HCT116 (cell line): ENCODE data around the gene CGN. TPM values are rescaled to one million over a fixed set of nuclear protein-coding genes. Genes with fewer than 3 reads are reported as not detected.
A peak's percentile ranks its signal among the peaks of the same experiment; 100 is the strongest.

Experiments used
- ATAC-seq: fragments of 200-7000 bp; cut with Tn5 transposase; 2 replicates; pipeline ENCODE4 v1.9.1; 2020; ENCODE audit warnings: mild to moderate bottlenecking, moderate library complexity
- BruUV-seq: library from RNA; stranded (reverse); fragments of 400-500 nt; replicated peaks from 2 replicates; lab custom pipeline; 2021; lab: Mats Ljungman, UMichigan
- CTCF ChIA-PET: fragments of 300-600 bp; sonication (Branson Sonifier 250); formaldehyde crosslinking; loops from one replicate; lab custom pipeline; 2021; ENCODE audit warnings: antibody characterized with exemption; lab: Charles Lee
- POLR2A ChIA-PET: fragments of 300-600, 350-600 bp; sonication (Branson Sonifier 250); formaldehyde crosslinking; loops from one replicate; lab custom pipeline; 2021; ENCODE audit warnings: antibody characterized with exemption; lab: Charles Lee
- RAD21 ChIA-PET, 2 experiments: fragments of 300-600 bp; sonication (Branson Sonifier 250); formaldehyde crosslinking; loops; one replicate each; lab custom pipeline; 2023; ENCODE audit warnings: low total read pairs in 2 of 2; ENCODE audit not compliant: uncharacterized antibody in 2 of 2, unreplicated experiment in 2 of 2, low non-redundant PET in 1 of 2; lab: Charles Lee
- DNase-seq: peaks from one replicate; pipeline ENCODE4 v3.0.0-alpha.2; 2010; ENCODE audit warnings: low read depth, low spot score
- H2AFZ ChIP-seq: fragments of 200-600 bp; shearing (Covaris generic), sonication (generic); 2 replicates; pipeline ENCODE4 v1.6.1; 2017; ENCODE audit warnings: low read depth, mixed run types, mixed read lengths, antibody characterized with exemption, low read length; ENCODE audit not compliant: poor library complexity, severe bottlenecking
- H3K27ac ChIP-seq: 2 replicates; pipeline ENCODE4 v1.5.1; 2012; ENCODE audit warnings: low read depth, low read length
- H3K27me3 ChIP-seq: fragments of 200-600 bp; sonication (generic); 2 replicates; pipeline ENCODE4 v1.6.1; 2016; ENCODE audit warnings: mixed run types, low read length, mixed read lengths; ENCODE audit not compliant: insufficient read depth
- H3K36me3 ChIP-seq, 2 experiments: fragments of 200-500 bp in 1 of 2; fragments of 200-600 bp in 1 of 2; sonication (Bioruptor generic) in 1 of 2; sonication (generic) in 1 of 2; 2 replicates each; pipeline versions ENCODE4 v1.5.1 to v1.6.1; 2014 to 2016; ENCODE audit warnings: low read length in 2 of 2, inconsistent platforms in 1 of 2, mixed read lengths in 1 of 2, mixed run types in 1 of 2; ENCODE audit not compliant: insufficient read depth in 2 of 2, control insufficient read depth in 1 of 2
- H3K4me1 ChIP-seq, 2 experiments: fragments of 200-600 bp in 1 of 2; sonication (generic) in 1 of 2; 2 replicates each; pipeline versions ENCODE4 v1.5.1 to v1.6.1; 2012 to 2017; ENCODE audit warnings: low read length in 2 of 2, inconsistent platforms in 1 of 2, mild to moderate bottlenecking in 1 of 2, mixed read lengths in 1 of 2, mixed run types in 1 of 2, moderate library complexity in 1 of 2; ENCODE audit not compliant: insufficient read depth in 2 of 2, control insufficient read depth in 1 of 2
- H3K4me2 ChIP-seq: fragments of 200-600 bp; sonication (generic); 2 replicates; pipeline ENCODE4 v1.6.1; 2017; ENCODE audit warnings: mixed run types, low read length, mixed read lengths
- H3K4me3 ChIP-seq, 2 experiments: fragments of 200-600 bp in 1 of 2; sonication (generic) in 1 of 2; replicated peaks in 1 of 2; 2 replicates each; pipeline ENCODE4 v1.5.1; 2011 to 2016; ENCODE audit warnings: low read length in 2 of 2, control low read depth in 1 of 2, low read depth in 1 of 2, mild to moderate bottlenecking in 1 of 2, mixed read lengths in 1 of 2, mixed run types in 1 of 2
- H3K79me2 ChIP-seq: fragments of 200-600 bp; sonication (generic); 2 replicates; pipeline ENCODE4 v1.6.1; 2017; ENCODE audit warnings: mild to moderate bottlenecking, mixed run types, low read length, moderate library complexity, mixed read lengths; ENCODE audit not compliant: insufficient read depth
- H3K9ac ChIP-seq: fragments of 200-600 bp; sonication (generic); 2 replicates; pipeline ENCODE4 v1.6.1; 2016; ENCODE audit warnings: low read length, mixed read lengths
- H3K9me2 ChIP-seq: fragments of 200-600 bp; sonication (generic), shearing (Covaris generic); 2 replicates; pipeline ENCODE4 v1.6.1; 2017; ENCODE audit warnings: mixed run types, mild to moderate bottlenecking, moderate library complexity; ENCODE audit not compliant: insufficient read depth
- H3K9me3 ChIP-seq, 2 experiments: fragments of 200-500 bp in 1 of 2; fragments of 200-600 bp in 1 of 2; sonication (Bioruptor generic) in 1 of 2; sonication (generic) in 1 of 2; 2 replicates each; pipeline ENCODE4 v1.6.1; 2014 to 2017; ENCODE audit warnings: low read length in 2 of 2, mixed read lengths in 2 of 2, inconsistent platforms in 1 of 2, low read depth in 1 of 2, mild to moderate bottlenecking in 1 of 2, mixed run types in 1 of 2, moderate library complexity in 1 of 2; ENCODE audit not compliant: control insufficient read depth in 1 of 2, insufficient read depth in 1 of 2
- H4K20me1 ChIP-seq: fragments of 200-600 bp; sonication (generic), shearing (Covaris generic); 2 replicates; pipeline ENCODE4 v1.6.1; 2017; ENCODE audit warnings: mixed run types, mild to moderate bottlenecking, moderate library complexity; ENCODE audit not compliant: insufficient read depth
- EGR1 ChIP-seq: IDR thresholded peaks from 2 replicates; pipeline ENCODE4 v1.6.1; 2012; ENCODE audit warnings: low read depth
- EZH2 ChIP-seq: fragments of 200-600 bp; sonication (generic); IDR thresholded peaks from 2 replicates; pipeline ENCODE4 v1.6.1; 2017; ENCODE audit warnings: antibody characterized with exemption, mixed run types
- EZH2phosphoT487 ChIP-seq: fragments of 200-600 bp; IDR thresholded peaks from 2 replicates; pipeline ENCODE4 v1.6.1; 2018; ENCODE audit warnings: antibody characterized with exemption, borderline replicate concordance
- FOSL1 ChIP-seq: IDR thresholded peaks from 2 replicates; pipeline ENCODE4 v1.6.1; 2012; ENCODE audit warnings: low read depth
- RAD21 ChIP-seq: IDR thresholded peaks from 2 replicates; pipeline ENCODE4 v1.6.1; 2012; ENCODE audit warnings: low read depth, mild to moderate bottlenecking
- SP1 ChIP-seq: IDR thresholded peaks from 2 replicates; pipeline ENCODE4 v1.6.1; 2012; ENCODE audit warnings: low read depth
- TCF7L2 ChIP-seq: IDR thresholded peaks from 2 replicates; pipeline ENCODE4 v1.7.0; 2011; ENCODE audit warnings: borderline replicate concordance, inconsistent platforms; ENCODE audit not compliant: insufficient read depth, insufficient read length; ENCODE audit errors: extremely low read depth
- ZFX ChIP-seq: fragments of 450-650 bp; IDR thresholded peaks from 2 replicates; pipeline ENCODE4 v1.6.1; 2017
- intact Hi-C: fragments of 100-400 bp; cut with micrococcal nuclease; formaldehyde crosslinking; loops from 2 replicates; pipeline ENCODE4 v1.10.0; 2022
- total RNA-seq: library from RNA; stranded (reverse); gene quantifications from one replicate; pipeline ENCODE4 v1.2.1, GENCODE V29; 2021; ENCODE audit not compliant: unreplicated experiment
- TF ChIP-seq, protein P1 (sequence below), 3 experiments: fragments of 200-600 bp in 1 of 3; sonication (generic) in 1 of 3; IDR thresholded peaks in 2 of 3; conservative IDR thresholded peaks in 1 of 3; 2 replicates each; pipeline ENCODE4 v1.5.1; 2012 to 2017; ENCODE audit warnings: low read depth in 2 of 3, low read length in 2 of 3, antibody characterized with exemption in 1 of 3, borderline replicate concordance in 1 of 3, control low read depth in 1 of 3, mild to moderate bottlenecking in 1 of 3, mixed read lengths in 1 of 3, mixed run types in 1 of 3, moderate library complexity in 1 of 3; ENCODE audit not compliant: insufficient read depth in 1 of 3

Gene CGN
- total RNA-seq, 1 experiment from 2014 or later, result 19.7 TPM

DNA sequence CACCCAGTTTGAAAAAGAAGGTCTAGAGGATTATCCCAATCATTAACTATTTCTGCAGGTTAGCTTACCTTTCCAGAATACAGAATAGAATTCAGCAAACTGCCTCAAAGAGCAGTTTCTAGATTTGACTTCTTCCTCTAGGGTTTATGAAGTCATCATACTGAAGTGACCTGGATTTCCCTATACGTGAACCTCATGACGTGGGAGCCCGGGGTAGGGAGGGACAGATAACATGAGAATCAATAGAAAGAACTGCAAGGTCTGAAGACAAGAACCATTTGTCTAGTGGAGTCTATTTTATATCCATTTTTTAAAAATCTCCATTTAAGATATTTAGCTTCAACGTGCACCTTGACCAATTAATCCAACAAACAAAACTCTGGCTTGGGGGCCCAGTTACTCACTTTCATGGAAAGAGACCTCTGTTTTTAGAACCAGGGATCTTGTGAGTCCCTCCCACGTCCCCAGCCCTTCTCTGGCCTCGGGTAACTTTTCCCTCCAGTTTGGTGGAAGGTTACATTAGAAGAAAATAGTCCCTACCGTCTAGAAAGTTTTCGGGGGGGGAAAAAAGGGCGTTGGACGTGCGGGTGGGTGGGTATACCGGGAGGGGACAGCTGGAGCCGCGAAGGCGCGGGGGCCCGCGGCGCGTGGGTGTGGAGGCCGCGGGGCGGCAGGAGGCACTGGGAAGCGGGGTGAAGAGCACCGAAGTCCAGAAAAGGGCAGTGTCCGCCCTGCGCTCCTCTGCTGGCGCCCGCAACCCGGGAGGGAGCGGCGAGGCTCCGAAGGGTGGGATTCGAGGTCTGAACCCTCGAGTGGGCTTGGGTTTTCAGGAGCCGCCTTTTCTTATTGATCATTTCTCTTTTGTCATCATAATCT is 38.1 kb upstream of the CGN start:
- Histone ChIP-seq H3K4me1 (peaks cover 0 to 11% of the 10 kb centered on the region in 2 experiments; a peak in 3 of 4 replicates), H3K9me3 (no peaks in the 10 kb centered on the region), H3K4me2 (peak overlapping the region; percentile 29; the same call in 1 of the 2 replicates), H3K9ac (no peak overlapping the region), H3K27ac (no peak overlapping the region), H2AFZ (peak overlapping the region; percentile 52), H3K9me2 (no peaks in the 10 kb centered on the region), H3K36me3 (no peaks in the 10 kb centered on the region), H4K20me1 (no peaks in the 10 kb centered on the region), H3K79me2 (no peaks in the 10 kb centered on the region), H3K27me3 (no peaks in the 10 kb centered on the region), H3K4me3 (no peak overlapping the region)
- BruUV-seq, result no TSS peak
- intact Hi-C loops, result loop anchor here (1.0 kb wide), 1 partner anchor 14 kb away; the partner anchor contains the start of gene POGZ
- TF ChIP-seq EZH2 (no peak), EZH2phosphoT487 (no peak), FOSL1 (no peak), ZFX (no peak), TCF7L2 (no peak), EGR1 (no peak), SP1 (no peak), RAD21 (no peak)
- TF ChIP-seq, protein P1, sequence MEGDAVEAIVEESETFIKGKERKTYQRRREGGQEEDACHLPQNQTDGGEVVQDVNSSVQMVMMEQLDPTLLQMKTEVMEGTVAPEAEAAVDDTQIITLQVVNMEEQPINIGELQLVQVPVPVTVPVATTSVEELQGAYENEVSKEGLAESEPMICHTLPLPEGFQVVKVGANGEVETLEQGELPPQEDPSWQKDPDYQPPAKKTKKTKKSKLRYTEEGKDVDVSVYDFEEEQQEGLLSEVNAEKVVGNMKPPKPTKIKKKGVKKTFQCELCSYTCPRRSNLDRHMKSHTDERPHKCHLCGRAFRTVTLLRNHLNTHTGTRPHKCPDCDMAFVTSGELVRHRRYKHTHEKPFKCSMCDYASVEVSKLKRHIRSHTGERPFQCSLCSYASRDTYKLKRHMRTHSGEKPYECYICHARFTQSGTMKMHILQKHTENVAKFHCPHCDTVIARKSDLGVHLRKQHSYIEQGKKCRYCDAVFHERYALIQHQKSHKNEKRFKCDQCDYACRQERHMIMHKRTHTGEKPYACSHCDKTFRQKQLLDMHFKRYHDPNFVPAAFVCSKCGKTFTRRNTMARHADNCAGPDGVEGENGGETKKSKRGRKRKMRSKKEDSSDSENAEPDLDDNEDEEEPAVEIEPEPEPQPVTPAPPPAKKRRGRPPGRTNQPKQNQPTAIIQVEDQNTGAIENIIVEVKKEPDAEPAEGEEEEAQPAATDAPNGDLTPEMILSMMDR (IDR thresholded peaks at IDR 0.05 in 2 of 3, conservative IDR thresholded peaks at IDR 0.05 in 1 of 3; ENCODE audit: borderline replicate concordance in 1 of 3, insufficient read depth in 1 of 3, low read depth in 2 of 3, low read length in 2 of 3), result no peak
- DNase-seq (no peak), ATAC-seq (no peak)
- POLR2A ChIA-PET, result no interaction called here
- RAD21 ChIA-PET, result no interaction called here
- CTCF ChIA-PET, result no interaction called here
